Stimulated activated naive B cell treated with anti-CD40 and anti-IgM and Interleukin-4, amounts not matched to agents 10 μg/mL and 1 μg/mL and 100 μg/mL, for 72 hours (primary cell): ENCODE results near the gene AGAP1.

ENCODE experiments used
- ATAC-seq, 2 donors: fragments of 150-1000 bp; cut with Tn5 transposase; replicated peaks; 2 replicates each; pipeline ENCODE4 v1.10.0; 2021; ENCODE audit warnings: moderate library complexity in 1 of 2
- DNase-seq: peaks from one replicate; pipeline ENCODE4 v3.0.0; 2021
- H3K27ac Mint-ChIP-seq: one replicate; pipeline ENCODE4 v1.8.0; 2022; ENCODE audit warnings: mild to moderate bottlenecking, mixed read lengths
- H3K27me3 Mint-ChIP-seq, 2 donors: one replicate each; pipeline ENCODE4 v1.8.0; 2022; ENCODE audit warnings: mixed read lengths in 2 of 2
- H3K36me3 Mint-ChIP-seq, 2 donors: one replicate each; pipeline ENCODE4 v1.8.0; 2022; ENCODE audit warnings: mixed read lengths in 2 of 2, mild to moderate bottlenecking in 1 of 2
- H3K4me1 Mint-ChIP-seq, 2 donors: one replicate each; pipeline ENCODE4 v1.8.0; 2022; ENCODE audit warnings: mixed read lengths in 2 of 2, mild to moderate bottlenecking in 1 of 2
- H3K4me3 Mint-ChIP-seq, 2 donors: one replicate each; pipeline ENCODE4 v1.8.0; 2022; ENCODE audit warnings: mild to moderate bottlenecking in 2 of 2, mixed read lengths in 2 of 2, moderate library complexity in 1 of 2
- H3K9me3 Mint-ChIP-seq, 2 donors: one replicate each; pipeline ENCODE4 v1.8.0; 2022; ENCODE audit warnings: mixed read lengths in 2 of 2, mild to moderate bottlenecking in 1 of 2

The AGAP1 gene

DNA sequence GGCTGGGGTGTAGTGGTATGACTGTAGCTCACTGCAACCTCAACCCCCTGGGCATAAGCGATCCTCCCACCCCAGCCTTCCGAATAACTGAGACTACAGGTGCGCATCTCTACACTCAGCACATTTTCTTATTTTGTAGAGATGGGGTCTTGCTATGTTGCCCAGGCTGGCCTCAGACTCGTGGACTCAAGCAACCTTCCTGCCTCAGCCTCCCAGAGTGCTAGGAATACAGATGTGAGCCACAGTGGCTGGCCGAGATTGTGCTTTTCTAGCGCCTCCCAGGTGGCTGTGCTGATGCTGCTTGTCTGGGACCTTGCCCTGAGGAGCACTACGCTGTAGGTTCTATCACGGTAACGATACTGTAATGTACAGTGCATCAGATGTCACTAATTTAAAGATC lies 155.6 kb downstream of the AGAP1 start:
- no peak overlapping the region for H3K27ac Mint-ChIP-seq

DNA sequence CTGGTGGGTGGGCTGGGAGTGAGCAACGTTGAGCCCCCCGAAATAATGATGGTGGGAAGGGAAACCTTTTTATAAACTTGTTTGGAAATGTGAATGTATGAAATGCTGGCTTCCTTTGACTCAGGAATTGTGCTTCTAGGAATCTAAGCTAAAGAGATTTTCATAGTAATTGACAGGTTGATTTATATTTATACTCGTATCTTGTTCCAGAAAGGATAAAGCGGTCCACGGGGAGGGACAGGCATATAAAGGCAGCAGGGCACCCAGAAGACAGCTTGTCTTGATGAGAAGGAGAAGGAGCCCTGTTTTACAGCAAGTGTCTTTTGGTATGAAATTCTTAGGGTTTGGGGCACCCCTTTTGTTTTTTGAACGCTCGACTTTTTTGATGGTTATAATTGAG lies 157.8 kb downstream of the AGAP1 start:
- Mint-ChIP-seq H3K27me3 (peaks cover 14 to 16% of the 10 kb centered on the region in 2 donors), H3K36me3 (no peaks in the 10 kb centered on the region), H3K4me3 (no peak overlapping the region), H3K4me1 (no peaks in the 10 kb centered on the region), H3K27ac (no peak overlapping the region), H3K9me3 (peaks cover 0 to 3% of the 10 kb centered on the region in 2 donors)
- DNase-seq, result no peak
- no peak for ATAC-seq

More for the DNA sequence above, 155.6 kb downstream of the AGAP1 start:
- ATAC-seq (no peak), DNase-seq (no peak)
- Mint-ChIP-seq H3K4me1 (no peaks in the 10 kb centered on the region), H3K36me3 (no peaks in the 10 kb centered on the region), H3K9me3 (no peaks in the 10 kb centered on the region), H3K27me3 (peaks cover 10 to 12% of the 10 kb centered on the region in 2 donors), H3K4me3 (no peak overlapping the region)

DNA sequence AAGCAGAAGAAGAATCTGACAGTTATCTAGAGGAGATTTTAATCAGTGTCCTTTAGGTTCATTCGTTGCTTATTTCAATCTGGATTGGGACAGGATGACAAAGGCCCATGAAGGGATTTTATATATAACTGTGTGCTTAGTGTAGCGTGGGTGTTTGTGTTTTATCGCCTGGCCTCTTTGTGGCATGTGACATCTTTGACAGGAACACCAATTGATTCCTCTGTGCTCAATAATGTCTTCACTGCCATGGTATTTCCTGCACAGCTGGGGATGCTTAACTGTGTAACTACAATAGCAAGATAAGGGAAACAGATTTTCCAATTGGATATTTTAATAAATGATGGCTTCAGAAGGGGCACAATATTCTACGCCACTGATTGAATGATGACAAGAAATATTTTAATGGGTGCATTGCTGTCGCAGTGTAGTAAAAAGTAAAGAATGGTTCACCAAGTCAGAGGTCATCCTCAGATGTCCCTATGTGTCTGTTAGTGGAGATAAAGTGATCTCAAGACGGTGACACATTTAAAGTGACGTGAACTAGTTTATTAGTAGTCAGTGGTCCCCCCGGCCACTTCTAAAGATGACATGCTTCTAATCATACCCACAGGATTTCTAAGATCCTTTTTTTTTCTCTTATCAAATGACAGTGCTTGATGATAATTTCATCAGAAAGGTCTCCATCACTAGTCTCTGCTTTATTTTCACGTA lies 160.4 kb downstream of the AGAP1 start:
- Mint-ChIP-seq H3K4me3 (no peak overlapping the region), H3K27me3 (peaks cover 18 to 19% of the 10 kb centered on the region in 2 donors), H3K4me1 (no peaks in the 10 kb centered on the region), H3K27ac (no peak overlapping the region), H3K36me3 (no peaks in the 10 kb centered on the region), H3K9me3 (peaks cover 0 to 3% of the 10 kb centered on the region in 2 donors)
- DNase-seq (no peak), ATAC-seq (no peak)

DNA sequence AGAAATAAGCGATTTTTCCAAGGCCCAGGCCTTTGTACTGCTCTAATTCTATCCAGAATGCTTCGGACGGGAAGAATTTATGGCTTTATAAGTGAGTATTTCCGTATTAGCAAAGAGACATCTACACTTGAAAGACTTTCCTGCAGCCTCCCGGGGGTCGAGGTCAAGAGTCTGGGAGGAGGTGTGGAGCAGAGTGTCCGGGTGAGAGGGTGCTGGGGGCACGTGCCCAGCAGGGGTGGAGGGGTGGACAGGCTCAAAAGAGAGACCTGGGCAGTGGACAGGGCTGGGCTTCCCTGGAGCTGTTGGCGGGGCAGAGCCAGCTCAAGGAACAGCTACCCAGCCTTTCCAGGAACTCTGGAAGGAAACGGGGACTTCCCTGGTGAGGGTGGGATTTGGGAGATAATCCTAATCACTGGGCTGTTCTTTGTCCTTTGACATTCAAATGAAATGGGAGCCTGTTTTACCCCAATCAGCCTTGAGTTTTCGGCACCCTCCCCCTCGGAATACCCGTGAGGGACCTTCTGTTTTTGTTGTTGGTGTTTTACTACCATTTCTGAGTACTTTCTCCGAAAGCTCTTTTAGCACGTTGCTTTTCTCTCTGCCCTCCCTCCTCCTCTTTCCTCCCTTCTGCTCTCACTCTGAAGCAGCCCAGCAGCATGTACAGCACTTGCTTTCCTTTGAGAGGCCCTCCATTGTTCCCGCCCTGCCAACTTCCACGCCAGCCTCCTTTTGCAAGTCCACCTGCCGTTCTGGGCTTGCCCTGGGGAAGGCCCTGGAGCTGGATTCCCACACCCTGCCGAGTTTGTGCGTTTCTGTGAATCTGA lies 164.7 kb downstream of the AGAP1 start:
- Mint-ChIP-seq H3K36me3 (no peaks in the 10 kb centered on the region), H3K9me3 (peaks cover 0 to 3% of the 10 kb centered on the region in 2 donors), H3K4me3 (no peak overlapping the region), H3K27me3 (peaks cover 36 to 62% of the 10 kb centered on the region in 2 donors), H3K27ac (no peak overlapping the region), H3K4me1 (no peaks in the 10 kb centered on the region)
- ATAC-seq, result no peak
- DNase-seq, result no peak

DNA sequence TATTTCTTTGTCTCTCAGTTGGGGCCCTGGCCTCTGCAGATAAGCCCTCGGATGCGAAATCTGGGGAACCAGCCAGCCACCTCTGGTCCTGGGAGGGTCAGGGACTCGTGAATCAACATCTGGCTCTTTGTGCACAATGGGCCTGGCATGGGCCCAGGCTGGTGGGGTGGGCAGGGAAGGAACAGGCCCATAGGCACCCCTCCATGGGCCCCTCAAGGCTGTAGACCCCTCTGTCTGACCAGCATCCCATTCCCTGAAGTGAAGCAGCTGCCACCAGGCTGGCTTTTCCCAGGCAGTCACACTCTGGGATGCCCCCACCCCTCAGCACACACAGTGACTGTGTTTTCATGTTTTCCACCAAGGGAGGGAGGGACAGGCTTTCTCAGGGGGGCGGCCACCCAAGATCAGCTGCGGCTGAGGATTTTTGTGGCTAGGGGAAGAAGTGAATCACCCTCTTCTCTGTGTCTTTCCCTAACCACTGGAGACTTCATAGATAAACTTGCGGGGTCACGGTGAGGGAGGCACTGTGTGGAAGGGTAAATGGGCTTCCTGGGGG lies 166.0 kb downstream of the AGAP1 start:
- Mint-ChIP-seq H3K27ac (no peak overlapping the region), H3K9me3 (peaks cover 0 to 3% of the 10 kb centered on the region in 2 donors), H3K4me1 (no peaks in the 10 kb centered on the region), H3K4me3 (no peak overlapping the region), H3K36me3 (no peaks in the 10 kb centered on the region), H3K27me3 (peaks cover 43 to 71% of the 10 kb centered on the region in 2 donors)
- DNase-seq, result no peak
- ATAC-seq, result no peak

DNA sequence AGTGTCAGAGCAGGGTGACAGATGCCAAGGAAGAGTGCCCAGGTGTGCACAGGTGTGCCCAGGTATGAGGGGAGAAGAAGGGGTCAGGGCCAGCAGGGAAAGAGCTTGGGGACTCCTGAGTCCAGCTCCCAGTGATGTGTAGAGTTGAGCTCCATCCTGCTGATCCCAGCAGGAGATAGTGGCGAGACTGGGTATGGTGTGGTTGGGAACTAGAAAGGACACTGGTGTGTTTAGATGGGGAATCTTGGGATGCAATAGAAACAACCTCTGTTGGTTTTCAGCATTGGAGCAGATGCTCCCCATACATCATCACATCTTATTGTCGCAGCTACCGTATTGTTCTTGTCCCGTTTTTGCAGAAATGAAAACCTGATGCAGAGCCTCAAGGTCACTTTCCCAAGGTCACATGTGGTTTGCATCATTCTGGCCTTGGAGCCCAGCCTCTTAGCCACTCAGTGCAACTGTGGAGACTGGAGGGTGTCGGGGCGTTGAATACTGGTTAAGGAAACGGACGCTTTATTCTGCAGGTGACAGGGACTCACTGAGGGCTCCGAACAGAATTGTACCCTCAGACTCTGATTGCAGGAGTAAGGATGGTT lies 166.7 kb downstream of the AGAP1 start:
- no peaks in the 10 kb centered on the region for H3K36me3 Mint-ChIP-seq
- ATAC-seq, result no peak
- no peak overlapping the region for H3K4me3 Mint-ChIP-seq
- H3K27me3 Mint-ChIP-seq, result peaks cover 43 to 72% of the 10 kb centered on the region in 2 donors
- no peak overlapping the region for H3K27ac Mint-ChIP-seq
- peaks cover 0 to 3% of the 10 kb centered on the region in 2 donors for H3K9me3 Mint-ChIP-seq
- no peak for DNase-seq
- no peaks in the 10 kb centered on the region for H3K4me1 Mint-ChIP-seq

DNA sequence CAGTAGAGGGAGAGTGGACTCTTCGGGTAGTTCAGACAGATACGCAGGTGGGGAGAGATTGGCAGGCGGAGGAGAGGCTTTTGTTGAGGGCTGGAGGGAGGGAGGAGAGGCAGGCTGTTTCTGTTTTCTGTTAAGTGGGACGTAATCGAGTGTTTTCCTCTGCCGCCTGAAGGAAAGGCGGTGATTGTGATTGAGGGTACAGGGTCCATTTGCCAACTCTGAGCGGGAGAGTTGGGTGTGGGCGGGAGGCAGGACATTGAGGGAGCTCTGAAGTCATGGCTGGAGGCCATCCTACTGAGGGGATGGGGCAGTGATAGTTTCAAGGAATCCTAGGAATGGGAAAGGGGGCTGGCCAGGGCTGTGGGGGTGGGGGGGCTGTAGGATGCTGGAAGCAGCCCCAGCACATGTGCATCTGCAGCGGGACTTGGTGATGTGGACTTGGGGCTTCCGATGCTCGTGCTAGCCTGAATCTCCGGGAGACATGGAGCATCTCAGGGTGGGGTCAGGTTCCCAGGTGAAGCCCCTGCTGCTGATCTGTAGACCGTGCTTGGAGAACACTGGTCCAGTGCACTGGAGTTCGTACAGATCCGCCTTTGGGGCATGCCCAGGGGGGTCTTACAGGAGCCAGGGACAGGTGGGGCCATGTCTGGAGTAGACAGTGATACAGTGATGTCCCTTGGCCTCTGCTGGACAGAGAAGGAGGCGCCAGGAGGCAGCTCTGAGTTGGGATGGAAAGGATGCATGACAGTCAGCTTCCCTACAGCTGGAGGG lies 167.5 kb downstream of the AGAP1 start:
- no peak for DNase-seq
- Mint-ChIP-seq H3K4me1 (peaks cover 0 to 7% of the 10 kb centered on the region in 2 donors), H3K9me3 (peaks cover 0 to 2% of the 10 kb centered on the region in 2 donors), H3K27me3 (peaks cover 49 to 75% of the 10 kb centered on the region in 2 donors), H3K27ac (no peak overlapping the region), H3K4me3 (no peak overlapping the region), H3K36me3 (no peaks in the 10 kb centered on the region)
- no peak for ATAC-seq

DNA sequence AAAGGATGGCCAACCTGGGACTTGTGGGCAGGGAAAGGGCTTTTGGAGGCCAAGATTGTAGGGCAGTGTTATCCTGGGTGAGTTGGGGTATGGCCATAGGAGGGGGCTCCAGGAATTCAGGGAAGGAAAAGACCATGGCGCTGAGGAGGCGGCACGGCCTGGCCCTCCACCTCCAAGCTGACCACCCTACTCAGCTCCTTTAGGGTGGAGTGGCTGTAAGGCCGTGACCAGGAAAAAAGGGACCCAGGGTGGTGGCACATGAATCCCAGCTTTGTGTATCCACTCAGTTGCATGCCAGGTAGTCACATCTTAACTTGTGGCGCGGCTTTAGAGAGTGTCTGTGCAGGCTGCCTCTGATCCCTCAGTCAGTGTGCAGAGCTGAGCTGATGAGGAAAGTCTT lies 168.1 kb downstream of the AGAP1 start:
- no peak for ATAC-seq
- Mint-ChIP-seq H3K27ac (no peak overlapping the region), H3K36me3 (no peaks in the 10 kb centered on the region)

DNA sequence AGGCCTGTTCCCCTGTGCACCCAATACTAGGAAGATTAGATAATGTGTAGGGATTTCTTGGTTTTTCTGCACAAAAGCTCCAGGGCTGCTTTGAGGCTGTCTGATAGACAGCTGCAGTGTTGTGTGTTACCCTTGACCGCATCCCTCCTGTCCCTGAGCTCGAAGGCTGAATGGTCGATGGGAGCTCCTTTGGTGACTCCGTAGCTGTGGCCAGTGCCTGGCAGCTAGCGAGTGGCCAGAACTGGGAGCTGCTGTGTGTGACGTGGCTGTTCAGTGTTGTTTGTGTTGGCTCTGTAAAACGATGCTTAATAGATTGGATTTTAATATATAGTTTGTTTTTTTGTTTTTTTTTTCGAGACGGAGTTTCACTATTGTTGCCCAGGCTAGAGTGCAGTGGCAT lies 170.0 kb downstream of the AGAP1 start:
- no peaks in the 10 kb centered on the region for H3K36me3 Mint-ChIP-seq
- peaks cover 3 to 10% of the 10 kb centered on the region in 2 donors for H3K4me1 Mint-ChIP-seq
- no peak overlapping the region for H3K4me3 Mint-ChIP-seq
- DNase-seq (no peak), ATAC-seq (no peak)
- H3K9me3 Mint-ChIP-seq, result no peaks in the 10 kb centered on the region
- no peak overlapping the region for H3K27ac Mint-ChIP-seq
- peaks cover 61 to 93% of the 10 kb centered on the region in 2 donors for H3K27me3 Mint-ChIP-seq

More for the DNA sequence above, 168.1 kb downstream of the AGAP1 start:
- H3K4me3 Mint-ChIP-seq, result no peak overlapping the region
- peaks cover 50 to 81% of the 10 kb centered on the region in 2 donors for H3K27me3 Mint-ChIP-seq
- no peaks in the 10 kb centered on the region for H3K9me3 Mint-ChIP-seq
- peaks cover 2 to 10% of the 10 kb centered on the region in 2 donors for H3K4me1 Mint-ChIP-seq
- DNase-seq, result no peak

DNA sequence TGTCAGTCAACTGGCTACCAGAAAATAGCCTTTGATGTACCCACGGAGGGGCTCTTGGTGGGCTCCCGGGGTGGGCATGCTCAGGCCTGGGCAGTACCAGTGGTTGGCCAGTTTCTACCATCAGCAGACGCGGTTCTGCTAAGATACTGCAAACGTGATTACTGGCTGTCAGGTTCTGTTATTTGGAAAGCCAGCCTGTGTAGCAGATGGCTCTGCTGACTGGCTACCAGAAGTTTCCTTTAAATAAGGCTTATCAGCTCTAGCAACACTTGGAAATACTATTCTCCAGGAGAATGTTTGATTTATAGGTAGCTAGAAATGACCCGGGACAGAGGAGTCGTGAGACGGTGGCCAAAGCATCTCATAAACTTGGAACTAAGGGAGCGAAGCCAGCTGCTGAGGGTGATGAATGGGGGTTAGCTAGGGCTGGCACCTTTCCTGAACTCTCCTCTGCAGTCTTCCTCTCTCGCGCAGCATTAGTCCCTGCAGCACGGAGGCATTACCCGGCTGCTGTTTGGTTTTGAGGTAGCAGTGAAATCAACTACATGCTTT lies 171.9 kb downstream of the AGAP1 start:
- Mint-ChIP-seq H3K27ac (no peak overlapping the region), H3K9me3 (no peaks in the 10 kb centered on the region), H3K4me1 (peaks cover 3 to 10% of the 10 kb centered on the region in 2 donors), H3K4me3 (no peak overlapping the region), H3K36me3 (no peaks in the 10 kb centered on the region), H3K27me3 (peaks cover 55 to 78% of the 10 kb centered on the region in 2 donors)
- no peak for DNase-seq
- no peak for ATAC-seq

DNA sequence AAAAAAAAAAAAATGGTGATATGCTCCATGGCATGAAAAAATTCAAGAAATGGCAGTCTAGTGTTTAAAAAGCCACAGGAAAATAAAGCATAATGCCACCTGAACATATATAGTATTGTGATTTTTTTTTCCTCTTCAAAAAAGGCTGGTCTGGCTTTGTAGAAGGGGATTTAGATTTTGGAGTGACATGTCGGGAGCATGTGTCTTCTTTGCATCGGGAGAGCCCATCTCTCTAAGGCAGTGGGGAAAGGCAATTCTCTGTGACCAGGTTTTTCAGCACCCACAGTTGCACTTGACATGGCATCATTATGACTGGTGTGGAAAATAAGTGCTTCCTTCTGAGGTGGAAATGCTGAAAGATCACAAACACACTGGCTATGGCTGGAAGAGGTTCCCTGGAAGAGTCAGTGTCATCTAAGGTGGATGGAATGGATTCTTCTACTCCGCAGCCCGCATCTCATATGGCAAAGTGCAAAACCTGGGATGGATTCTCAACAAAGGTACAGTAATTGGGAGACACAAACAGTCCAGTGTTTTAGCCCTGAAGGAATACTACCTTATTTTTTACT lies 172.5 kb downstream of the AGAP1 start:
- Mint-ChIP-seq H3K27me3 (peaks cover 50 to 75% of the 10 kb centered on the region in 2 donors), H3K9me3 (no peaks in the 10 kb centered on the region), H3K4me3 (no peak overlapping the region), H3K27ac (no peak overlapping the region), H3K36me3 (peaks cover 0 to under 1% of the 10 kb centered on the region in 2 donors), H3K4me1 (peaks cover 3 to 10% of the 10 kb centered on the region in 2 donors)
- ATAC-seq (no peak), DNase-seq (no peak)

DNA sequence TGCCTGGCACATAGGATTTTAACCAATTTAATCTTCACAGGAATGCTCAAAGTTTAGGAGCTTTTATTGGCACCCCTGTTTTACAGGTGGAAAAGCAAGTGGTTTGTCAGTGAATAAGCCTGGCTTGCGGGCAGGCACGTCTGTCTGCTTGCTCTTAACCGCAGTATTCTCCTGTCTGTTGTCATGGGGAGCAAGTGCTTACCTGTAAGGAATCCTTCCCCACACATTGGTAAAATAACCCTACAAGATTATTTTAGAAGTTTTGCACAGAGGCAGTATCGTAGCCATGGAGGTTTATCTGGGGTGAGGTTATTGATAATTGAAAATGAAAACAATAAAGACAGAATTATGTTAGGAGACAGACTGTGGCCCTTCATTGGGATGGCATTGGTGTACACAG lies 174.9 kb downstream of the AGAP1 start:
- DNase-seq, result no peak
- Mint-ChIP-seq H3K36me3 (peaks cover 0 to 3% of the 10 kb centered on the region in 2 donors), H3K4me1 (peaks cover 4 to 10% of the 10 kb centered on the region in 2 donors), H3K27me3 (peaks cover 43 to 72% of the 10 kb centered on the region in 2 donors), H3K27ac (peak overlapping the region; percentile 51), H3K4me3 (no peak overlapping the region), H3K9me3 (no peaks in the 10 kb centered on the region)
- no peak for ATAC-seq

DNA sequence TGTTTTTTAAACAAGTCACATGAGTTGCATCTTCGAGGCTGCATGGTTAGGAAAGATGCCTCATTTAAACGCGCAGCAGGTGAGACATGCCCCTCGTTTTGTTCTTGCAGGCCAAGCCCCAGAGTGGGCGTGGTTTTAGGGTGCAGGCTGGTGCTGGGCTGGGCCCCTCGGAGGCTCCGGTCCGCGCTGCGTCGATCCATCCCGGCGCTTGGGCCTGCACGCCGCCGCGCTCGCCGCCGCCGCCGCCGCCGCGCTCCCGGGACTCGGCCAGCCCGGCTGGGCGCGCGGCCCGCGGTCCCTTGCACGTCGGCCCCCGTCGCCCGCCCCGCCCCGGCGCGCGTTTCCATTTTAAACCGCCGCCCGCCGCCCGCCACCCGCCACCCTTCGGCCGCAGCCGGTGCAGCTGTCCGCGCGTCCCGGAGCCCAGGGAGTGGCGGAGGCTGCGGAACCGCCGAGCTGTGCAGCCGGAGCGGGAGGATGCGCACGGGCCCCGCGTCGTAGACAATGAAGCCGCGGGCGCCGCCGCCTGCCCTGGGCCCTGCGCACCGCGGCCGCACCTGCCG lies 175.5 kb downstream of the AGAP1 start:
- Mint-ChIP-seq H3K36me3 (peaks cover 0 to 3% of the 10 kb centered on the region in 2 donors), H3K4me1 (peaks cover 4 to 10% of the 10 kb centered on the region in 2 donors), H3K27me3 (peaks cover 47 to 76% of the 10 kb centered on the region in 2 donors), H3K4me3 (no peak overlapping the region), H3K9me3 (no peaks in the 10 kb centered on the region), H3K27ac (no peak overlapping the region)
- peak in 1 of 2 donors; percentile 33 for ATAC-seq
- DNase-seq, result no peak
